ENCODE data around the gene GPR141.

- TF ChIP-seq SP1 (CRISPR knock-in tag; conservative IDR thresholded peaks at IDR 0.05) (no peak), MAX (CRISPR knock-in tag; IDR thresholded peaks at IDR 0.05) (no peak)
Observed at GRCh38 chr7:37665352-37666022, 18.1 kb upstream of the GPR141 start.

All from WTC11 (cell line).